HG03520 (cell line): ENCODE data around the gene POLE4.

Experiments used
- ATAC-seq: cut with Tn5 transposase; IDR thresholded peaks from one replicate; pipeline ENCODE4 v1.9.1; 2021; ENCODE audit warnings: mild to moderate bottlenecking, moderate library complexity; ENCODE audit not compliant: unreplicated experiment

POLE4 gene

GRCh38 chr2:74939919-74940812, 18.3 kb upstream of the POLE4 start:
- no peak for ATAC-seq

DNA sequence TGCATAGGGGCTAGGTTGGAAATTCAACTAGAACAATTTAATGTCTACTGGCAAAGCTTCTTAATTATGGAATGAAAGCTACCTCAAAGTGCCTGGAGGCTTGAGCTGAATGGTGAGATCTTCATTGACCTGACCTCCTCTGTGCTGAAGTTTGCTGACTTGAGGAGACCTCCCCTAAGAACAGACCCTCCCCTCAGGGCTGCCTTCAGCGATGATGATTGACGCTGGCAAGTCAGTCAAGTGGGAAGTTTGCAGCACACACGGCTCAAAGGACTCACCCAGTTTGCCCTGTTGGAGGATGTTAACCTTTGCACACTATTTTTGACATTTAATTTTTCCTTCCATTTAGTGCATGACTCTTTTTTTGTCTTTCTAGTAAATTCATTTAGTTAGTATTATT, 17.2 kb upstream of the POLE4 start:
- ATAC-seq: no peak

DNA sequence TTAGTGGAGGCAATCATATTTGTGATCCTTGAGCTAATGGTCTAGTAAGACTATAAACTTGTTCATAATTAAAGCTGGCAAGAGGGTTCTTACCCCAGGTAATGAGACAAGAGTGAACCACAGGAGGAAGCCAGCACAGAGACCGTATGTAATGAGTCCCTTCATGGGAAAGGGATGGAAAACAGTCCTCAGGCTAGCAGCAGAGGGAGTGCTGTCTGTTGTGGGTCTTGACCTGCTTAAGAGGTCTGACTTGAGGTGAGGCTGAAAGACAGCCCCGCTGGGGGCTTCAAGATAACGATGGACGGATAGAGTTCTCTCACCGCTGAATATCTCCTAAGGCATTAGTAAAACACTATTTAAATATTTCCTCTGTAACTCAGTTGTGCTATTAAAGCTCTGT, 16.2 kb upstream of the POLE4 start:
- no peak for ATAC-seq

GRCh38 chr2:74944987-74945787, 13.3 kb upstream of the POLE4 start:
- peak; percentile 100 for ATAC-seq

GRCh38 chr2:74945788-74946331, 12.6 kb upstream of the POLE4 start:
- ATAC-seq: no peak

- ATAC-seq: no peak
Measured at GRCh38 chr2:74947703-74948102, 10.7 kb upstream of the POLE4 start.

- no peak for ATAC-seq
Measured at GRCh38 chr2:74948779-74949178, 9.7 kb upstream of the POLE4 start.

GRCh38 chr2:74951211-74951754, 7.2 kb upstream of the POLE4 start:
- no peak for ATAC-seq

DNA sequence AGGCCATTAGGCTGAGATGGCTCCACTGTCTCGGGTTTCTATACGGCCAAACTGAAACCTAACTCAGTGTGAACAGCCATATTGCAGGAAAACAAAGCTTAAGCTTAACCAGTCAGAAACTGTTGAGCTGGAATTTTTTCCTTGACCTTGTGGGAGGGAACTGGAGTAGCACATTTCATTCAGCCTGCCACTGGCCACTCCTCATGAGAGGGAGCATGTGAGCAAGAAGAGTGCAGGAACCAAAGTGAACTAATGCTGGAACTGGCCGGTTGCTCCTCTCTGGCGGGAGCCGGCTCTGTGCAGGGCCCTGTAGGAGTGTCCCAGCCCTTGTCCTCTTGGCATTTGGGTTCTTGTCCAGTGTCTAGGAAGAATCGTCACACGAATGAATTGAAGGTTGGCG, 5.9 kb upstream of the POLE4 start:
- ATAC-seq: no peak

DNA sequence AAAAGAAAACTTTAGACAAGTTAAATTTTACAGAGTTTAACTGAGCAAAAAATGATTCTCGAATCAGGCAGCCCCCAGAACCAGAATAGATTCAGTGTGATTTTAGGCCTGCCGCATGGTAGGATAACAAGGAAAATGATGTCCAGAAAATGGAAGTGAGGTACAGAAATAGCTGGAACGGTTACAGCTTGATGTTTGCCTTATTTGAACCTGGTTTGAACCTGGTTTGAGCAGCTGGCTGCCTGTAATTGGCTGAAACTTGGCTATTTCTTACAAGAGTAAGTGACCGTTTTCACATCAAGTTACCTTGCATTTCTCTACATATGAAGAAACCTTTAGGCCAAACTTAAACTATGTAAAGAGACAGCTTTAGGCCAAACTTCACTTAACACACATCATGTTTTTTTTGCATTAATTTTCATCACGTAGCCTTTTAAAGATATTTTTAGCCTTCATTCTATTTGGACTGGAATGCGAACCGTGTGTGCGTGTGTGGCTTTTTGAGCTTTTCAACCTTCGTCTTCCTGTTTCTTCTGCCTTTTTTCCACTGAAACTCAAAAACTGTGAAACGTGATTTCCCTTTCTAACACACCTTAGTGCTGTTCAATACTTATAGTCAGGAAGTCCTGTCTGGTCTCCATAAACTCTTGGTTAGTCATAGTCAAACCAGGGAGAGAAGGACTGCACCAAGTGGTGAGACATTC, 4.5 kb upstream of the POLE4 start:
- ATAC-seq: no peak

DNA sequence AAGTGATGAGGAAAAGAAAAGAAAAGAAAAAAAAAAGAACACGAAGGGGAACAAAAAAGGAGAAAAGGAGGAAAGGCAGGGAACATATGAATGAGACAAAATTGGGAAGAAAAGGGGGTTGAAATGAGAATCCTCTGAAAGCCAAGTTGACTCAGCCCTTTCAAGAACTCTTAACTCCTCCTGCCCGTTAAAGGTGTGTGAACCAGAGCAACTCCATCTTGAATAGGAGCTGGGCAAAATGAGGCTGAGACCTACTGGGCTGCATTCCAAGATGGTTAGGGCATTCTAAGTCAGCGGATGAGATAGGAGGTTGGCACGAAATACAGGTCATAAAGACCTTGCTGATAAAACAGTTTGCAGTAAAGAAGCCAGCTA, 4.0 kb upstream of the POLE4 start:
- ATAC-seq: no peak

DNA sequence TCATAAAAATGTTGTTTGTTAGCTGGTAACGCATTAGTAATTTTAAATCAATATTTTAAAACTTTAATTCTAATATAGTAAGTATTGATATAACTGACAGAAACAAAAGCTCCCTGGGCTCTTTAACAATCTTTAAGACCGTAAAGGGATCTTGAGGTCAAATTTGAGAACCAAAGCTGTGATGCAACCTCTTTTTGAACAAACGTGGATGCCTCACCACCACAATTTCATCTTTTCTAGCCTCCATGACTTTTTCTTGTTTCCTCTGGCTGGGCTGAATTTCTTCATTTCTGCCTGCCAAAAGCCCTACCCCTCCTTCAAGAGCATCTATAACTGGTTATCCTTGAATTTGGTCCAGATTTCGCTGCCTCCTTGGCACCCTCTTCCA, 563 bp upstream of the POLE4 start:
- no peak for ATAC-seq

DNA sequence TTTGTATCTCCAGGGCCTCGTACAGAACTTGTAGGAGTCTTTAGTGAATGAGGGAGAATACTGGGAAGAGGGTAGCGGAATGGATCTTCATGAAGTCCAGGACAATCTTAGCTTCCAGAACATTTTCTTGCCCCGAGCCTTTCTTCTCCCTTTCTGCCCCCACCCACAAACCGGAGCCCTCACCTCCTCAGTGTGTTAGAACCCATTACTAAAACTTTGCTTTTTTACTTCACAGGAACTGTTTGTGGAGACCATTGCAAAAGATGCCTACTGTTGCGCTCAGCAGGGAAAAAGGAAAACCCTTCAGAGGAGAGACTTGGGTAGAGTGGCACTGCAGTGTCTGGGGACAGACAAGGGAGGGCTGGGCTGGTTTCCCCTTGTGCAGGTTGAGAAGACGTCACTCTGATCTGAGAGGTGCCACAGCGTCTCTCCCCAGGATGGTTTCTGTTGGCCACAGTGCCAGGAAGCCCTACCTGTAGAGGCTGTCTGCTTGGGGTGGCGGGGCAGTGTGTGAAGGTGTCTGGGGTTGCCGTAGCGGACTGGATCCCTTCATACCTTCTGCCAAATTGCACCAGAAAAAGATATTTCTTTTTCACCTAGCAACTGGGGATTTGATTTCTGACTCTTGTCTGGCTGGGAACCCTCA, 786 bp downstream of the POLE4 start:
- no peak for ATAC-seq

DNA sequence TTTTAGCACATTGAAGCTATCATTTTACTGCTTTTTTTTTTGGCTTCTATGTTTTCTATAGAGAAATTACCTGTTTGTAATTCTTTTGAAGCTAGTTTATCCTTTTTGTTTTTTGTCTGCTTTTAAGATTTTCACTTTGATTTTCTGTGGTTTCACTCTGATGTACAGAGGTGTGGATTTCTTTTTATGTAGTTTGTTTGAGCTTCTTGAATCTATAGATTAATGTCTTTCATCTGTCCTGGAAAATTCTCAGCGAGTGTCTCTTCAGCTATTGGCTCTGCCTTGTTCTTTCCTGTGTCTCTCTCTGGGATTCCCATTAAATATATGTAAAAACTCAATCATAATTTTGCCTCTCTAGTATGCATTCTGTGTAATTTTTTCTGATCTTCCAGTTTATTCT, 8.4 kb downstream of the POLE4 start:
- ATAC-seq: no peak

DNA sequence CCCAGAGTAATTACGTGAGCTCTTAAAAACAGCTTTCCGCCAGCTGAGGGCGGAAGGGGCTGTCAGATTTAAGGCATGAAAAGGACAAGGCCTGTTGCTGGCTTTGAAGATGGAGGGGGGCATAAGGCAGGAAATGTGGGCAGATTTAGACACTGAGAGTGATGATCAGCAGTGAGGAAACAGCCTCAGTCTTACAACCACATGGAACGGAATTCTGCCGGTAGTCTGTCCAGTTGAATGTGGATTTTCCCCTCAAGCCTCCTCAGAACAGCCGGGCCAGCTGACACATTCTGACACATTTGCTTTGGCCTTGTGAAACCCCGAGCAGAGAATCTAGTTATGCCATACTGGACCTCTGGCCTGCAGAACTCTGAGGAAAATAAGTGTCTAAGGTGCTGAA, 16.6 kb downstream of the POLE4 start:
- no peak for ATAC-seq

DNA sequence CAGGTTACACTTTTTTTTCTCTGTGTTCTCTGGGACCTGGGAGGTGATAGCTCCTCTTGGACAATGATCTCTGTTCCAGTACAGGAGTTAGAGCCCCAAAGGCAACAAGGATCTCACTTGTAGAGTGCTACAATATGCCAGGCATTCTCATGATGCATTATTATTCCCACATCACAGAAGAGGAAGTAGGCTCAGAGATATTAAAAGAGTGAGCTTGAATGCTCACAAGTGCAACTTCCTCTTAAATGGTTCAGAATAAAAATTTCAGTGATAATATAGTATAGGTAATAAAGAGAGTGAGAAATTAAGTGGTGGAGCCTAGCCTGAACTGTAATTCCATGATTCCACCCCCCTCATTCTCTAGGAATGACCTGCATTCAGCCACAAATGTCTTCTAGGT, 21.4 kb downstream of the POLE4 start:
- no peak for ATAC-seq

DNA sequence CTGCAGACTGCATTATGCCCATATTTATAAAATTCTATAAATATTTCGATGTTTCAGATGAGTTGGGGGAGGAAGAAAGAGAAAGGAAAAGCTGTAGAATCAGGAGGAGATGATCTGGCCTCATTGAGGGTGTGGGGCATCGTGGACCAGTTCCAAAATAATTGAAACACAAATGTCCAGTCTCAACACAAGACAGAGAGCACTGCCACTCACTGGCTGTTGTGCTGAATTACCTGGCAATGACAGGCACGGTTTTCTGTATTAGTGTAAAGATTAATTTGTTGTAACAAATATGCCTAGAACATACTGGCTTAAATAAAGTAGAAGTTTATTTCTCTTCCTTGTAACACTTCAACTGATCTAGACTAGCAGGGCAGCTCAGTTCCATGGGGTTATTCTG, 24.1 kb downstream of the POLE4 start:
- no peak for ATAC-seq

- ATAC-seq: no peak
Measured at GRCh38 chr2:74983631-74984392, 25.4 kb downstream of the POLE4 start.

GRCh38 chr2:74984947-74985637, 26.6 kb downstream of the POLE4 start:
- ATAC-seq: no peak
